Heart left ventricle (tissue), 16 donors: Measurements from ENCODE around the gene SPSB1. TPM values are rescaled to one million over a fixed set of nuclear protein-coding genes. Genes with fewer than 3 reads are reported as not detected.

Experiments
- ATAC-seq, 4 donors: fragments of 200-7000 bp; cut with Tn5 transposase; one replicate each; pipeline ENCODE4 v1.9.1; 2020 to 2022; ENCODE audit warnings: moderate library complexity in 4 of 4, mild to moderate bottlenecking in 3 of 4, moderate number of reproducible peaks in 1 of 4
- DNase-seq, 5 donors: peaks; one replicate each; pipeline ENCODE4 v3.0.0-alpha.2; 2020
- H3K27ac ChIP-seq, 12 donors: fragments of 200-600 bp; sonication (generic) in 4 of 12; one replicate each; pipeline versions ENCODE4 v1.5.0 to v1.8.0; 2016 to 2022; ENCODE audit warnings: mild to moderate bottlenecking in 2 of 12
- H3K27me3 ChIP-seq, 9 donors: fragments of 200-600 bp; sonication (generic) in 2 of 9; one replicate each; pipeline versions ENCODE4 v1.5.1 to v1.8.0; 2016 to 2022; ENCODE audit warnings: mild to moderate bottlenecking in 3 of 9
- H3K36me3 ChIP-seq, 9 donors: fragments of 200-600 bp; sonication (generic) in 2 of 9; one replicate each; pipeline versions ENCODE4 v1.5.0 to v1.8.0; 2018 to 2022; ENCODE audit warnings: mild to moderate bottlenecking in 2 of 9
- H3K4me1 ChIP-seq, 12 donors: fragments of 200-600 bp; sonication (generic) in 4 of 12; one replicate each; pipeline versions ENCODE4 v1.5.0 to v1.8.0; 2016 to 2022; ENCODE audit warnings: mild to moderate bottlenecking in 3 of 12
- H3K4me3 ChIP-seq, 12 donors: fragments of 200-600 bp; sonication (generic) in 4 of 12; one replicate each; pipeline versions ENCODE4 v1.5.0 to v1.8.0; 2017 to 2022; ENCODE audit warnings: mild to moderate bottlenecking in 9 of 12, moderate library complexity in 4 of 12
- H3K9me3 ChIP-seq, 12 donors: fragments of 200-600 bp; sonication (generic) in 4 of 12; one replicate each; pipeline versions ENCODE4 v1.5.0 to v1.8.0; 2016 to 2022; ENCODE audit warnings: mild to moderate bottlenecking in 1 of 12
- CTCF ChIP-seq, 12 donors: fragments of 200-600 bp; sonication (generic) in 4 of 12; IDR thresholded peaks; one replicate each; pipeline versions ENCODE4 v1.5.0 to v1.8.0; 2018 to 2022; ENCODE audit warnings: antibody characterized with exemption in 12 of 12, mild to moderate bottlenecking in 5 of 12
- POLR2A ChIP-seq, 2 donors: fragments of 450-650 bp; IDR thresholded peaks; one replicate each; pipeline ENCODE4 v1.6.1; 2017; ENCODE audit warnings: antibody characterized with exemption in 2 of 2, mild to moderate bottlenecking in 2 of 2, moderate library complexity in 2 of 2
- WGBS, 4 donors: extraction: QIAGEN DNeasy Blood & Tissue Kit in 2 of 4; methylation state at CpG; one replicate each; pipeline versions ENCODE4 v1.1.5 to v1.1.7; 2013 to 2018; 5-methylcytosine and 5-hydroxymethylcytosine counted together
- intact Hi-C, 10 donors: fragments of 100-400 bp; cut with DNase I; formaldehyde crosslinking; loops; one replicate each; pipeline versions ENCODE4 v1.11.1 to v1.14.2; 2022
- polyA plus RNA-seq, 2 donors: library from polyadenylated mRNA; stranded (reverse); fragments of 200-250 nt; gene quantifications; one replicate each; pipeline ENCODE4 v1.2.3, GENCODE V29; 2013
- total RNA-seq, 9 donors: library from RNA; depleted of rRNA in 2 of 9; stranded (reverse); fragments of >200 nt in 2 of 9; fragmentation: NEBNext Ultra II Directional in 3 of 9; extraction: Animal tissue kit (Norgen Biotek cat#: 25700) in 3 of 9; gene quantifications; one replicate each; pipeline versions ENCODE4 v1.1.0 to v1.2.4, GENCODE V29; 2016 to 2023
- donor health status: ischemic (EF 13 %, LVEDD 7.1; RV severe dilation, severe dysfunction).
- donor health status: healthy with polysubstance abuse.
- donor health status: DM: no; HTN: yes; CAD: no.
- donor health status: DM: no; HTN: no; CAD: no.
- donor health status: ischemic (EF 25% LVEDD 6.9; RV normal size, moderate dysfunction).
- donor health status: ischemic (EF 25% LVEDD 5.7; RV mildly dilated, moderate dysfunction).
- donor health status: healthy.
- donor health status: DM: yes; HTN: yes; CAD: no.
- donor health status: ischemic (EF 35%, LVEDD 5.7; RV mildly dilated, moderate dysfunction).
- donor health status: nonischemic (EF 11% LVEDD 7.7; RV severe dilation, severe dysfunction).
- donor health status: DM: yes; HTN: yes; CAD: no.
- donor health status: PGD.
- donor health status: ischemic (EF 29% LVEDD 5.4; RV normal size, mild dysfunction).
- donor health status: nonischemic (EF 23%, LVEDD 6.1; RV moderate dilation, normal function).

SPSB1 gene
- total and polyA plus RNA-seq, 11 donors = 7.0 to 27.2 (median 9.2) TPM

- intact Hi-C loops = no loop called here
- no peak for TF ChIP-seq CTCF (IDR thresholded peaks at IDR 0.05)
- TF ChIP-seq POLR2A (IDR thresholded peaks at IDR 0.05) = no peak
- H3K4me1 ChIP-seq = peaks cover 0 to 64% (median 39%) of the 10 kb centered on the region in 12 donors
- DNase-seq = no peak
- H3K27me3 ChIP-seq = no peaks in the 10 kb centered on the region
- H3K9me3 ChIP-seq = peaks cover 0 to 5% (median 0%) of the 10 kb centered on the region in 12 donors
- ATAC-seq = no peak
- 80 to 87% (median 83%) methylated on average over 7 of the region's 7 CpGs for WGBS, 4 donors
- no peak overlapping the region for H3K4me3 ChIP-seq
- no peak overlapping the region for H3K27ac ChIP-seq
- no peaks in the 10 kb centered on the region for H3K36me3 ChIP-seq
Measured at GRCh38 chr1:9340864-9341263, 48.2 kb downstream of the SPSB1 start.

DNA sequence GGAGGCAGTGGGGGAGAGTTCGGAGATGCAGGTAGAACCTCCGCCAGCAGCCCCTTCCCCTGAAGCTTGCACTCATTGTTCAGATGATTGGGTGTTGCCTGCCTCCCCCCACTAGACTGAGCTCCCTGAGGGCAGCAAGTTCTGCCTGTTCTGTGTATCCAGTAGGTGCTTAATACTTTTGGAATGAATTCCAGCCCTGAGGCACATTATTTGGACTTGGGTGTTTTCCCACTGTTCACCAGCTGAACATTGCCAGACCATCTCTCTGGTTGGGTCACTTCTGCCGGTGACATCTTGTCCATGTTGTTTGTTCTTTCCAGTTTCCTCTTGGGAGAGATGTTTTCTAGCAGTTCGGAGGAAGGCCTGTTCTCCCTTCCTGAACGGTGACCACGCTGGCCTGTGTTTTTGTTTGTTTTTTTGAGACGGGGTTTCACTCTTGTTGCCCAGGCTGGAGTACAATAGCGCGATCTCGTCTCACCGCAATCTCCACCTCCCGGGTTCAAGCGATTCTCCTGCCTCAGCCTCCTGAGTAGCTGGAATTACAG lies 48.7 kb downstream of the SPSB1 start:
- intact Hi-C loops = no loop called here
- Histone ChIP-seq H3K36me3 (no peaks in the 10 kb centered on the region), H3K27me3 (no peaks in the 10 kb centered on the region), H3K4me3 (no peak overlapping the region), H3K9me3 (peaks cover 0 to 5% (median 0%) of the 10 kb centered on the region in 12 donors), H3K4me1 (peaks cover 0 to 68% (median 39%) of the 10 kb centered on the region in 12 donors), H3K27ac (no peak overlapping the region)
- ATAC-seq (no peak), DNase-seq (no peak)
- no peak for TF ChIP-seq CTCF (IDR thresholded peaks at IDR 0.05)
- no peak for TF ChIP-seq POLR2A (IDR thresholded peaks at IDR 0.05)
- 68 to 80% (median 74%) methylated on average over 13 of the region's 13 CpGs for WGBS, 4 donors

DNA sequence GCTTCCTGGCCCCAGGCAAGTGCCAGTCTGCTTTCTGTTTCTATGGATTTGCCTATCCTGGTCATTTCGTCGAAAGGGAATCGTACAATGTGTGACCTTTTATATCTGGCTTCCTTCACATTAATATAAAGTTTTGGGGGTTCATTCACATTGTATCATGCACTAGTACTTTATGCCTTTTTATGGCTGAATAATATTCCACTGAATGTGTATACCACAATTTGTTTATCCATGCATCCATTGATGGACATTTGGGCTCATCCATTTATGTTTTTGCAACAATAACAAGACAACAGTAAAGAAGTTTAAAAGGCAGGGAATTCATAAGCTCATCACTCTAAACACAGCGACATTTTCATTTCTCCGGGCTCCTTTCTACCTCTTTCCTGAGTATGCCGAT lies 50.6 kb downstream of the SPSB1 start:
- Histone ChIP-seq H3K4me1 (peaks cover 0 to 60% (median 30%) of the 10 kb centered on the region in 12 donors), H3K36me3 (no peaks in the 10 kb centered on the region), H3K27ac (no peak overlapping the region), H3K27me3 (no peaks in the 10 kb centered on the region), H3K4me3 (no peak overlapping the region), H3K9me3 (peaks cover 0 to 5% (median 0%) of the 10 kb centered on the region in 12 donors)
- intact Hi-C loops = no loop called here
- 96 to 99% (median 98%) methylated on average over 6 of the region's 6 CpGs for WGBS, 4 donors
- DNase-seq (no peak), ATAC-seq (no peak)
- TF ChIP-seq POLR2A (IDR thresholded peaks at IDR 0.05) (no peak), CTCF (IDR thresholded peaks at IDR 0.05) (no peak)

DNA sequence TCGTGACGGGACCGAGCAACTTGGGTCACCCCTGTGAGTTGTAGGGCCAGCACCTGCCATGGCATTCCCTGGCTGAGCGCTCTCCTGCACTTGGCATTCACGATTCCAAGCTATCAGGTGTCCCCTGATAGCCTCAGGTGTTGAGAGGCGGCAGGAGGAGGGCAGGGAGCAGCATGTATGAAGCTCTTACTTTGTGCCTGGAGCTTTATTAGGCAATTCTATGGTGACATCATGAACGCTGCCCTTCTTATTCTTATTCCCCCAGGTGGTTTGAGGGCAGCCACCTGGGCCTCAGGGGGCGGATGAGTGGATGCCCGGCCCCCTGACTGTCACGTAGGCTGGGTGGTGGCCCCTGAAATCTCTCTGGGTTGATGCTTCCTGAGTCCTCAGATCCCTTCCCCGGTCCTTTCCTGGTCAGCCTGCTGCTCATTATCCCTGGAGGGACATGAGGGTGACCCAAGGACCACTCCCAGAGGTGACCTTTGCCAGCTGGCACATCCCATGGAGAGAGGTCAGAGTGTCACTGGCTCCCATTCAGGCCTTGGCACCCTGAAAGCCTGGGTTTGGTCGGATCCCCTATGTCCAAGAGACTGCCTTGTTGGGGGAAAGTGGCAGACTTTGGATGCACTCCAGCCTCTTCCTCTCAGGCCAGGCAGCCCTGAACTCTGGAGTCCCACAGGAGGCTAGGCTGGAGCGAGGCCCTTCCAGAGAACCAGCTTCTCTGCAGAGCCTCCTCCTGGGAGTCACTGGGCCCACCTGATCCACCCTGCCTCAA lies 51.9 kb downstream of the SPSB1 start:
- ATAC-seq = peak in 1 of 4 donors; percentile 6
- H3K4me1 ChIP-seq = peaks cover 0 to 55% (median 21%) of the 10 kb centered on the region in 12 donors
- 67 to 79% (median 73%) methylated on average over 11 to 13 of the region's 13 CpGs for WGBS, 4 donors
- TF ChIP-seq POLR2A (IDR thresholded peaks at IDR 0.05) (no peak), CTCF (IDR thresholded peaks at IDR 0.05) (no peak)
- DNase-seq = peak in 1 of 5 donors; percentile 26
- H3K9me3 ChIP-seq = peaks cover 0 to 5% (median 0%) of the 10 kb centered on the region in 12 donors
- no peaks in the 10 kb centered on the region for H3K27me3 ChIP-seq
- no peak overlapping the region for H3K4me3 ChIP-seq
- H3K27ac ChIP-seq = no peak overlapping the region
- intact Hi-C loops = no loop called here
- H3K36me3 ChIP-seq = no peaks in the 10 kb centered on the region
